ENCODE measurements around the gene DCUN1D5.

Gene DCUN1D5

GRCh38 chr11:103024086-103024485 lies 67.9 kb downstream of the DCUN1D5 start:
- no peak for DNase-seq (ENCODE audit: extremely low read depth, low read depth)
- no peak for TF ChIP-seq CTCF (IDR thresholded peaks at IDR 0.05; ENCODE audit: low read depth, low read length)

DNA sequence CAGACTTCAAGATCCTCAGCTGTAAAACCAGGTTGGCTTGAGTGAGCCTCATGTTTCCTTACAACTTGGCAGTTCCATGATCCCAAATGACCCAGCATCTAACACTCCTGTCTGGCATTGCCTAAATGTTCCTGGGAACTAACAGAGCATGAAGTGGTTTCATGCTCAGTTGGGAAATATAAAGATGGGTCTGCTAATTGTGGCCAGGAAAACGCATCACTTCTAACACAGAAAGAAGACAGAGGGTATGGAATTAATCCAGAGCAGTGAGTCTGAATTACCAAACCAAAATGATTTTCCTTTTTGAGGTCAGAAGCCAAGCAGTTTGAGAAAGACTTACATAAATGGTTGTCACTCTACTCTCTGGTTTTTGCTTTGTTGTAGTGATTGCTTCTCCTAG lies 75.9 kb downstream of the DCUN1D5 start:
- DNase-seq (ENCODE audit: extremely low read depth, low read depth) = peak; percentile 70
- no peak for TF ChIP-seq CTCF (IDR thresholded peaks at IDR 0.05; ENCODE audit: low read depth, low read length)

DNA sequence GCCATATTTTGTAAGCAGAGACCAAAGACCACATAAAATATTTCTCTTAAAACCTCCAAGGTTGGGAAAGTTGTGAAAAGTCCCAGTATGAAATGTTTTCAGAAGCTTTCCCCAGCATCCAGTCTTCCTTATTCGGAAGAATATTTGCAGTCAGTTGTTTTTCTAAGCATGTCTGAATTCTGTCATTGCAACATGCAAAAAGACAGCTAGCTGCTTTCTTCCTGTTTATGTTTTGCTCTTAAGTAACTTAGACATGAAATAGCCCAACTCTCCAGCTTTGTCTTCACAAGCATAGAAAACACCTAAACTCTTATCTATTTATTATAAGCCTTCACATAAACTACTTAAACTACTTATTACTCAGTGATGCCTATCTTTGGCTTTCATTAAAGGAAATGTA lies 78.5 kb downstream of the DCUN1D5 start:
- no peak for TF ChIP-seq CTCF (IDR thresholded peaks at IDR 0.05; ENCODE audit: low read depth, low read length)
- no peak for DNase-seq (ENCODE audit: extremely low read depth, low read depth)
